GM12891 (cell line): ENCODE data around the gene LCK.
"Not testable (repeated sequence)": the region's sequence is repeated elsewhere in the genome, so short reads cannot be mapped to it uniquely, and the experiment has no call there.

Experiments used
- DNase-seq: peaks from one replicate; pipeline ENCODE4 v3.0.0; 2011; ENCODE audit warnings: low spot score; ENCODE audit not compliant: insufficient read length
- FAIRE-seq: peaks from 2 replicates; lab custom pipeline; 2011; peaks lifted over from hg19 to GRCh38; lab: Jason Lieb, UNC
- PAX5 ChIP-seq: IDR thresholded peaks from 2 replicates; pipeline ENCODE4 v1.6.1; 2011; ENCODE audit warnings: low read length, moderate library complexity, mild to moderate bottlenecking; ENCODE audit not compliant: insufficient read depth, severe bottlenecking
- POLR2A ChIP-seq: IDR thresholded peaks from 2 replicates; pipeline ENCODE4 v1.6.1; 2011; ENCODE audit warnings: low read depth, low read length, control low read depth
- POLR2AphosphoS5 ChIP-seq: IDR thresholded peaks from 2 replicates; pipeline ENCODE4 v1.6.1; 2011; ENCODE audit warnings: low read depth, low read length, control low read depth
- POU2F2 ChIP-seq: IDR thresholded peaks from 2 replicates; pipeline ENCODE4 v1.6.1; 2011; ENCODE audit warnings: low read depth, mild to moderate bottlenecking, control low read depth, low read length, moderate library complexity
- SPI1 ChIP-seq: IDR thresholded peaks from 2 replicates; pipeline ENCODE4 v1.6.1; 2011; ENCODE audit warnings: low read depth, low read length, control low read depth
- TAF1 ChIP-seq: IDR thresholded peaks from 2 replicates; pipeline ENCODE4 v1.6.1; 2011; ENCODE audit warnings: low read depth, low read length, control low read depth

The LCK gene

GRCh38 chr1:32249831-32250525 is 1.1 kb upstream of the LCK start:
- peak; percentile 46; the same call in 1 of the 2 replicates for TF ChIP-seq POLR2A
- peak; percentile 85; the same call in 1 of the 2 replicates for TF ChIP-seq POU2F2
- TF ChIP-seq TAF1 = no peak
- TF ChIP-seq SPI1 = peak; percentile 75
- TF ChIP-seq PAX5 = no peak
- 0 out of 2 replicates have a peak, but pooled peaks have one; percentile 20 for TF ChIP-seq POLR2AphosphoS5
- FAIRE-seq = peak; percentile 97

GRCh38 chr1:32255072-32256071 is 4.3 kb downstream of the LCK start:
- TF ChIP-seq SPI1 = no peak
- TF ChIP-seq TAF1 = no peak
- no peak for TF ChIP-seq POLR2AphosphoS5
- no peak for TF ChIP-seq POU2F2
- no peak for TF ChIP-seq PAX5
- no peak for TF ChIP-seq POLR2A
- DNase-seq = no peak
- peak; percentile 89 for FAIRE-seq

More at GRCh38 chr1:32249831-32250525, 1.1 kb upstream of the LCK start:
- peak; percentile 72 for DNase-seq

- FAIRE-seq (peak; percentile 78), DNase-seq (no peak)
- TF ChIP-seq PAX5 (no peak), POLR2A (no peak), SPI1 (no peak), TAF1 (no peak), POU2F2 (no peak), POLR2AphosphoS5 (no peak)
Observed at GRCh38 chr1:32256473-32257226, 5.6 kb downstream of the LCK start.

- no peak for TF ChIP-seq POLR2A
- no peak for TF ChIP-seq SPI1
- TF ChIP-seq POU2F2 = no peak
- no peak for TF ChIP-seq POLR2AphosphoS5
- TF ChIP-seq TAF1 = no peak
- no peak for TF ChIP-seq PAX5
- FAIRE-seq (no peak), DNase-seq (no peak)
Observed at GRCh38 chr1:32257227-32257508, 6.1 kb downstream of the LCK start.

- FAIRE-seq, DNase-seq: not testable (repeated sequence)
Observed at GRCh38 chr1:32263236-32263593, 12.2 kb downstream of the LCK start.

- TF ChIP-seq POU2F2 = no peak
- TF ChIP-seq SPI1 = no peak
- no peak for TF ChIP-seq PAX5
- TF ChIP-seq TAF1 = no peak
- no peak for TF ChIP-seq POLR2A
- no peak for TF ChIP-seq POLR2AphosphoS5
- DNase-seq (no peak), FAIRE-seq (peak; percentile 78)
Observed at GRCh38 chr1:32263744-32264143, 12.7 kb downstream of the LCK start.

GRCh38 chr1:32265846-32266245 is 14.8 kb downstream of the LCK start:
- FAIRE-seq (no peak), DNase-seq (no peak)

GRCh38 chr1:32266921-32267591 is 16.0 kb downstream of the LCK start:
- TF ChIP-seq POLR2AphosphoS5 = no peak
- TF ChIP-seq POU2F2 = no peak
- TF ChIP-seq PAX5 = peak; percentile 48
- FAIRE-seq (peak; percentile 33), DNase-seq (no peak)

More at GRCh38 chr1:32265846-32266245, 14.8 kb downstream of the LCK start:
- TF ChIP-seq SPI1 = no peak
- no peak for TF ChIP-seq POLR2AphosphoS5
- no peak for TF ChIP-seq POLR2A
- no peak for TF ChIP-seq TAF1
- no peak for TF ChIP-seq POU2F2
- no peak for TF ChIP-seq PAX5
